Measurements from ENCODE around the gene PRRG1. TPM values are rescaled to one million over a fixed set of nuclear protein-coding genes. Genes with fewer than 3 reads are reported as not detected.

Gene PRRG1
- total RNA-seq, 1 experiment from 2014 or later: 9.0 TPM

DNA sequence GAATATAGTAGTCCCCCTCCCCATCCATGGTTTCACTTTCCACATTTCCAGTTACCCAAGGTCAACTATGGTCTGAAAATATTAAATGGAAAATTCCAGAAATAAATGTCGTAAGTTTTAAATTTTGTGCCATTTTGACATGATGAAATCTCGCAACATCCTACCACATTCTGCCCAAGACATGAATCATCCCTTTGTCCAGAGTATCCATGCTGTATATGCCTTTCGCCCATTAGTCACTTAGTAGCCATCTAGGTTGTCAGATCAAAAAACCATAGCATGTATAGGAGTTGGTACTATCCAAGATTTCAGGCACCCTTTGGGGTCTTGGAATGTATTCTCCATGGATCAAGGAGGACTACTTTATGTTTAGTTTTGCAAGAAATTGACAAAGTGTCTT, 8.3 kb downstream of the PRRG1 start:
- no peak overlapping the region for H3K18ac ChIP-seq (ENCODE audit: insufficient read length, low read depth, low read length)
- H3K9ac ChIP-seq (ENCODE audit: extremely low read depth, insufficient read length, low read length): no peak overlapping the region
- peaks cover 3% of the 10 kb centered on the region; the same call in 1 of the 2 replicates for H3K4me1 ChIP-seq (ENCODE audit: insufficient read depth, low read length)
- H2BK12ac ChIP-seq (ENCODE audit: insufficient read length, low read depth, low read length): no peak overlapping the region
- Mint-ChIP-seq H3K9me3 (peaks cover 54 to 61% of the 10 kb centered on the region in 2 experiments), H3K4me1 (peaks cover 8% of the 10 kb centered on the region in 2 experiments), H3K4me3 (no peak overlapping the region), H3K27me3 (ENCODE audit: low read depth) (no peaks in the 10 kb centered on the region), H3K36me3 (ENCODE audit: insufficient read depth in 1 of 3, low read depth in 3 of 3) (peaks cover 24 to 30% (median 26%) of the 10 kb centered on the region in 3 experiments), H3K27ac (no peak overlapping the region)
- H2BK20ac ChIP-seq (ENCODE audit: low read depth, low read length, poor library complexity, severe bottlenecking): no peak overlapping the region
- no peak overlapping the region for H2AK5ac ChIP-seq (ENCODE audit: insufficient read length, low read length)
- no peak overlapping the region for H4K8ac ChIP-seq (replicated peaks; ENCODE audit: insufficient read length, low read depth, low read length)
- H4K20me1 ChIP-seq (ENCODE audit: control insufficient read depth, insufficient read depth, insufficient read length): no peaks in the 10 kb centered on the region
- no peak overlapping the region for H2BK120ac ChIP-seq (ENCODE audit: low read depth, low read length, poor library complexity, severe bottlenecking)
- H3K4me2 ChIP-seq (ENCODE audit: insufficient read depth, insufficient read length, low read length): no peak overlapping the region
- no peak for DNase-seq
- H3K79me1 ChIP-seq (ENCODE audit: insufficient read depth, low read depth, low read length, poor library complexity, severe bottlenecking): no peaks in the 10 kb centered on the region
- no peak overlapping the region for H3K4ac ChIP-seq (ENCODE audit: low read depth, low read length)
- no peak overlapping the region for H4K5ac ChIP-seq (ENCODE audit: insufficient read length, low read depth, low read length)
- H2BK5ac ChIP-seq (ENCODE audit: insufficient read length, low read length): no peak overlapping the region
- H3K79me2 ChIP-seq (ENCODE audit: insufficient read depth, low read length): peaks cover 8% of the 10 kb centered on the region; the same call in 1 of the 2 replicates
- no peak overlapping the region for H2AFZ ChIP-seq (ENCODE audit: low read length)
- H3K27me3 ChIP-seq (ENCODE audit: insufficient read depth, low read length): no peaks in the 10 kb centered on the region
- no peak overlapping the region for H3K23ac ChIP-seq (ENCODE audit: insufficient read length, low read depth, low read length)
- no peaks in the 10 kb centered on the region for H3K9me3 ChIP-seq (ENCODE audit: control insufficient read depth, low read depth, low read length)
- WGBS (ENCODE audit: extremely low coverage, insufficient read length, low lambda C conversion rate): no CpG with 5 or more reads among the region's 3 CpGs
- no peak overlapping the region for H4K91ac ChIP-seq (ENCODE audit: insufficient read length, low read depth, low read length)
- H2BK15ac ChIP-seq (ENCODE audit: low read depth, low read length): no peak overlapping the region
- H3K14ac ChIP-seq (ENCODE audit: insufficient read depth, low read length): no peak overlapping the region
- H3K27ac ChIP-seq (ENCODE audit: insufficient read length, low read depth, low read length): no peak overlapping the region
- TF ChIP-seq CTCF (conservative IDR thresholded peaks at IDR 0.05): no peak
- H3K23me2 ChIP-seq (ENCODE audit: insufficient read length, low read depth, low read length, poor library complexity, severe bottlenecking): no peaks in the 10 kb centered on the region
- no peak overlapping the region for H3T11ph ChIP-seq (ENCODE audit: low read length)
- H3K56ac ChIP-seq (ENCODE audit: insufficient read length, low read depth, low read length): no peak overlapping the region
